Fibroblast of the conjunctiva (primary cell): ENCODE measurements around the gene ABHD12B.
"Not testable (repeated sequence)": the region's sequence is repeated elsewhere in the genome, so short reads cannot be mapped to it uniquely, and the experiment has no call there.

Experiments used
- DNase-seq: peaks from one replicate; pipeline ENCODE4 v3.0.0-alpha.2; 2010; ENCODE audit warnings: low read depth

Gene ABHD12B

GRCh38 chr14:50936016-50936340 is 64.1 kb downstream of the ABHD12B start:
- no peak for DNase-seq

- DNase-seq = no peak
Observed at GRCh38 chr14:50936882-50937281, 65.0 kb downstream of the ABHD12B start.

- DNase-seq = no peak
Observed at GRCh38 chr14:50937325-50937724, 65.5 kb downstream of the ABHD12B start.

- no peak for DNase-seq
Observed at GRCh38 chr14:50937800-50938199, 65.9 kb downstream of the ABHD12B start.

GRCh38 chr14:50941151-50941550 is 69.3 kb downstream of the ABHD12B start:
- no peak for DNase-seq

GRCh38 chr14:50941638-50942037 is 69.8 kb downstream of the ABHD12B start:
- DNase-seq = not testable (repeated sequence)

GRCh38 chr14:50943261-50943942 is 71.5 kb downstream of the ABHD12B start:
- no peak for DNase-seq

- DNase-seq = no peak
Observed at GRCh38 chr14:50943943-50944646, 72.2 kb downstream of the ABHD12B start, which contains the start of gene PYGL. Gene PYGL (minus strand): TSS chr14:50944483. CDS start chr14:50944403, 80 bp downstream.

- no peak for DNase-seq
Observed at GRCh38 chr14:50944647-50945413, 73.0 kb downstream of the ABHD12B start.

- DNase-seq = no peak
Observed at GRCh38 chr14:50946234-50946935, 74.5 kb downstream of the ABHD12B start.

GRCh38 chr14:50947446-50947845 is 75.6 kb downstream of the ABHD12B start:
- no peak for DNase-seq

GRCh38 chr14:50948205-50948604 is 76.4 kb downstream of the ABHD12B start:
- DNase-seq = no peak

- no peak for DNase-seq
Observed at GRCh38 chr14:50951032-50951431, 79.2 kb downstream of the ABHD12B start.

GRCh38 chr14:50953502-50953901 is 81.6 kb downstream of the ABHD12B start:
- DNase-seq = no peak
